Measurements from ENCODE around the gene THAP7.
"Not testable (repeated sequence)": the region's sequence is repeated elsewhere in the genome, so short reads cannot be mapped to it uniquely, and the experiment has no call there.

THAP7 gene

GRCh38 chr22:21001601-21002325, at the start of gene THAP7:
Gene THAP7, minus strand, starts transcription at chr22:21002118. Its CDS starts 207 bp downstream, at chr22:21001911.
- FAIRE-seq, result peak; percentile 99
- peak; percentile 99 for DNase-seq (ENCODE audit: low spot score)

- FAIRE-seq (no peak), DNase-seq (ENCODE audit: low spot score) (no peak)
Measured at GRCh38 chr22:21051145-21051830, 49.4 kb upstream of the THAP7 start.

- DNase-seq (ENCODE audit: low spot score), result not testable (repeated sequence)
- FAIRE-seq, result peak; percentile 97
Measured at GRCh38 chr22:21048965-21049364, 47.0 kb upstream of the THAP7 start.

- DNase-seq (ENCODE audit: low spot score), result not testable (repeated sequence)
- FAIRE-seq, result peak; percentile 58
Measured at GRCh38 chr22:21048448-21048847, 46.5 kb upstream of the THAP7 start.

- no peak for DNase-seq (ENCODE audit: low spot score)
- no peak for FAIRE-seq
Measured at GRCh38 chr22:21047730-21048129, 45.8 kb upstream of the THAP7 start.

- FAIRE-seq (peak; percentile 83), DNase-seq (ENCODE audit: low spot score) (no peak)
Measured at GRCh38 chr22:21047035-21047661, 45.2 kb upstream of the THAP7 start.

GRCh38 chr22:21045585-21046294, 43.8 kb upstream of the THAP7 start, which contains the start of gene LRRC74B:
Gene LRRC74B, plus strand, starts transcription at chr22:21045946. Its CDS starts 41 bp downstream, at chr22:21045987.
- FAIRE-seq (peak; percentile 100), DNase-seq (ENCODE audit: low spot score) (peak; percentile 99)

- DNase-seq (ENCODE audit: low spot score) (peak; percentile 52), FAIRE-seq (no peak)
Measured at GRCh38 chr22:21044931-21045584, 43.1 kb upstream of the THAP7 start.

- FAIRE-seq, result peak; percentile 93
- no peak for DNase-seq (ENCODE audit: low spot score)
Measured at GRCh38 chr22:21043860-21044535, 42.1 kb upstream of the THAP7 start.

- no peak for DNase-seq (ENCODE audit: low spot score)
- FAIRE-seq, result peak; percentile 78
Measured at GRCh38 chr22:21042978-21043859, 41.3 kb upstream of the THAP7 start.

GRCh38 chr22:21041937-21042336, 40.0 kb upstream of the THAP7 start:
- DNase-seq (ENCODE audit: low spot score) (no peak), FAIRE-seq (peak; percentile 96)

GRCh38 chr22:21039158-21039557, 37.2 kb upstream of the THAP7 start:
- peak; percentile 79 for FAIRE-seq

GRCh38 chr22:21038405-21038804, 36.5 kb upstream of the THAP7 start:
- FAIRE-seq (no peak), DNase-seq (ENCODE audit: low spot score) (no peak)

More at GRCh38 chr22:21039158-21039557, 37.2 kb upstream of the THAP7 start:
- DNase-seq (ENCODE audit: low spot score), result not testable (repeated sequence)

GRCh38 chr22:21034989-21035388, 33.1 kb upstream of the THAP7 start:
- FAIRE-seq, result no peak
- DNase-seq (ENCODE audit: low spot score), result no peak

- FAIRE-seq (no peak), DNase-seq (ENCODE audit: low spot score) (no peak)
Measured at GRCh38 chr22:21033895-21034294, 32.0 kb upstream of the THAP7 start.

- FAIRE-seq (no peak), DNase-seq (ENCODE audit: low spot score) (no peak)
Measured at GRCh38 chr22:21032868-21033688, 31.2 kb upstream of the THAP7 start.

- DNase-seq (ENCODE audit: low spot score), result no peak
- no peak for FAIRE-seq
Measured at GRCh38 chr22:21032037-21032867, 30.3 kb upstream of the THAP7 start, which contains the start of gene SLC7A4. Gene SLC7A4, minus strand, starts transcription at chr22:21032561. Its CDS starts 749 bp downstream, at chr22:21031812.

All from urothelium cell line (cell line).